Liver (tissue), 9 donors: Measurements from ENCODE around the gene ZSCAN10. TPM values are rescaled to one million over a fixed set of nuclear protein-coding genes. Genes with fewer than 3 reads are reported as not detected.

Experiments used
- DNase-seq: peaks from one replicate; pipeline ENCODE4 v3.0.0-alpha.2; 2017; ENCODE audit warnings: low spot score
- H3K27ac ChIP-seq, 2 donors: one replicate each; pipeline ENCODE4 v1.7.0; 2013; ENCODE audit warnings: inconsistent platforms in 2 of 2, low read length in 2 of 2, control low read depth in 1 of 2, low read depth in 1 of 2, mild to moderate bottlenecking in 1 of 2
- H3K27me3 ChIP-seq, 4 donors: one replicate each; pipeline versions ENCODE4 v1.6.1 to v1.7.0; 2013; ENCODE audit warnings: low read length in 3 of 4, inconsistent platforms in 1 of 4, mild to moderate bottlenecking in 1 of 4, moderate library complexity in 1 of 4; ENCODE audit not compliant: control insufficient read depth in 4 of 4, insufficient read depth in 4 of 4
- H3K36me3 ChIP-seq, 4 donors: one replicate each; pipeline versions ENCODE4 v1.6.1 to v1.7.0; 2013; ENCODE audit warnings: low read length in 3 of 4, mild to moderate bottlenecking in 3 of 4, low read depth in 1 of 4, moderate library complexity in 1 of 4; ENCODE audit not compliant: control insufficient read depth in 4 of 4, insufficient read depth in 3 of 4
- H3K4me1 ChIP-seq, 4 donors: one replicate each; pipeline versions ENCODE4 v1.6.1 to v1.7.0; 2013; ENCODE audit warnings: low read length in 3 of 4, mild to moderate bottlenecking in 3 of 4, moderate library complexity in 1 of 4; ENCODE audit not compliant: control insufficient read depth in 4 of 4, insufficient read depth in 4 of 4
- H3K4me3 ChIP-seq, 3 donors: one replicate each; pipeline versions ENCODE4 v1.6.1 to v1.7.0; 2013; ENCODE audit warnings: low read length in 3 of 3, control low read depth in 1 of 3, low read depth in 1 of 3, mild to moderate bottlenecking in 1 of 3
- H3K9ac ChIP-seq, 2 donors: one replicate each; pipeline ENCODE4 v1.7.0; 2013; ENCODE audit warnings: low read length in 2 of 2, mild to moderate bottlenecking in 2 of 2, moderate library complexity in 2 of 2, control low read depth in 1 of 2, low read depth in 1 of 2
- H3K9me3 ChIP-seq, 4 donors: one replicate each; pipeline versions ENCODE4 v1.6.1 to v1.7.0; 2013; ENCODE audit warnings: low read length in 3 of 4; ENCODE audit not compliant: control insufficient read depth in 4 of 4
- CTCF ChIP-seq: fragments of 150-350 bp; IDR thresholded peaks from 2 replicates; pipeline ENCODE4 v1.5.1; 2017; ENCODE audit warnings: improper control_type of control experiment, low read depth, low read length; ENCODE audit not compliant: missing input control
- FOXA1 ChIP-seq: IDR thresholded peaks from 2 replicates; pipeline ENCODE4 v1.6.1; 2016; ENCODE audit warnings: antibody characterized with exemption
- GABPA ChIP-seq, 2 donors: IDR thresholded peaks in 1 of 2; conservative IDR thresholded peaks in 1 of 2; 2 replicates each; pipeline ENCODE4 v1.6.1; 2016; ENCODE audit warnings: antibody characterized with exemption in 2 of 2, mild to moderate bottlenecking in 1 of 2, moderate library complexity in 1 of 2
- HNF4A ChIP-seq, 2 donors: conservative IDR thresholded peaks; 2 replicates each; pipeline ENCODE4 v1.6.1; 2016; ENCODE audit warnings: antibody characterized with exemption in 2 of 2, mild to moderate bottlenecking in 2 of 2
- JUND ChIP-seq, 2 donors: IDR thresholded peaks; 2 replicates each; pipeline ENCODE4 v1.6.1; 2016; ENCODE audit warnings: antibody characterized with exemption in 2 of 2
- MAX ChIP-seq: IDR thresholded peaks from 2 replicates; pipeline ENCODE4 v1.6.1; 2016; ENCODE audit warnings: antibody characterized with exemption
- NR2F2 ChIP-seq: IDR thresholded peaks from 2 replicates; pipeline ENCODE4 v1.6.1; 2016; ENCODE audit warnings: antibody characterized with exemption
- RAD21 ChIP-seq, 2 donors: IDR thresholded peaks; 2 replicates each; pipeline ENCODE4 v1.6.1; 2016; ENCODE audit warnings: antibody characterized with exemption in 2 of 2, mild to moderate bottlenecking in 2 of 2
- RXRA ChIP-seq, 2 donors: IDR thresholded peaks; 2 replicates each; pipeline ENCODE4 v1.6.1; 2017 to 2018; ENCODE audit warnings: antibody characterized with exemption in 2 of 2, mild to moderate bottlenecking in 1 of 2
- SP1 ChIP-seq: IDR thresholded peaks from 2 replicates; pipeline ENCODE4 v1.6.1; 2018; ENCODE audit warnings: antibody characterized with exemption, mild to moderate bottlenecking
- TAF1 ChIP-seq: conservative IDR thresholded peaks from 2 replicates; pipeline ENCODE4 v1.6.1; 2016; ENCODE audit warnings: antibody characterized with exemption, mild to moderate bottlenecking
- ZBTB33 ChIP-seq: IDR thresholded peaks from 2 replicates; pipeline ENCODE4 v1.6.1; 2016; ENCODE audit warnings: antibody characterized with exemption
- WGBS: extraction: QIAGEN DNeasy Blood & Tissue Kit; methylation state at CpG from one replicate; pipeline ENCODE4 v1.1.7; 2013; 5-methylcytosine and 5-hydroxymethylcytosine counted together
- polyA plus RNA-seq, 2 donors: library from polyadenylated mRNA; stranded (reverse) in 1 of 2; unstranded in 1 of 2; fragments of 200-250 nt in 1 of 2; fragments of >200 nt in 1 of 2; fragmentation: Nextera tagmentation in 1 of 2; extraction: Ambion mirVana in 1 of 2; gene quantifications; one replicate each; pipeline versions ENCODE4 v1.2.1 to v1.2.3, GENCODE V29; 2013 to 2015
- total RNA-seq, 2 donors: library from RNA; depleted of rRNA; stranded (reverse); fragments of >200 nt; gene quantifications; one replicate each; pipeline ENCODE4 v1.2.3, GENCODE V29; 2014
- donor health status: healthy.
- donor health status: healthy.
- donor health status: healthy.
- donor health status: healthy.
- donor health status: healthy.

Gene ZSCAN10
- total and polyA plus RNA-seq, 4 donors = not detected

GRCh38 chr16:3097266-3097665, 1.8 kb downstream of the ZSCAN10 start:
- no peak for DNase-seq
- Histone ChIP-seq H3K27me3 (no peaks in the 10 kb centered on the region), H3K9me3 (no peaks in the 10 kb centered on the region), H3K4me1 (peaks cover 0 to 16% (median 7%) of the 10 kb centered on the region in 4 donors), H3K9ac (no peak overlapping the region), H3K4me3 (no peak overlapping the region), H3K36me3 (no peaks in the 10 kb centered on the region), H3K27ac (no peak overlapping the region)
- WGBS = 61% methylated on average over 8 of the region's 8 CpGs
- TF ChIP-seq GABPA (IDR thresholded peaks at IDR 0.05 in 1 of 2, conservative IDR thresholded peaks at IDR 0.05 in 1 of 2) = no peak

- no peak overlapping the region for H3K4me3 ChIP-seq
- WGBS = 84% methylated on average over 6 of the region's 6 CpGs
- TF ChIP-seq RXRA (IDR thresholded peaks at IDR 0.05) = no peak
- no peak for TF ChIP-seq ZBTB33
- TF ChIP-seq TAF1 = no peak
- TF ChIP-seq RAD21 (IDR thresholded peaks at IDR 0.05) = no peak
- no peak for TF ChIP-seq FOXA1
- TF ChIP-seq SP1 = no peak
- TF ChIP-seq NR2F2 = no peak
- TF ChIP-seq JUND (IDR thresholded peaks at IDR 0.05) = no peak
- TF ChIP-seq CTCF = no peak
- no peak for TF ChIP-seq MAX
- H3K27ac ChIP-seq = no peak overlapping the region
- no peak for DNase-seq
- no peaks in the 10 kb centered on the region for H3K9me3 ChIP-seq
- H3K36me3 ChIP-seq = no peaks in the 10 kb centered on the region
- no peak overlapping the region for H3K9ac ChIP-seq
- no peaks in the 10 kb centered on the region for H3K27me3 ChIP-seq
- H3K4me1 ChIP-seq = peaks cover 0 to 16% (median 7%) of the 10 kb centered on the region in 4 donors
These were observed 2.7 kb downstream of the ZSCAN10 start for GRCh38 chr16:3096362-3096761.

- WGBS = 49% methylated on average over 4 of the region's 4 CpGs
- H3K9me3 ChIP-seq = no peaks in the 10 kb centered on the region
- no peak overlapping the region for H3K9ac ChIP-seq
- H3K27me3 ChIP-seq = no peaks in the 10 kb centered on the region
- TF ChIP-seq HNF4A (conservative IDR thresholded peaks at IDR 0.05) = no peak
- TF ChIP-seq RAD21 (IDR thresholded peaks at IDR 0.05) = peak; percentile 27 to 52
- H3K4me3 ChIP-seq = no peak overlapping the region
- no peaks in the 10 kb centered on the region for H3K36me3 ChIP-seq
- H3K4me1 ChIP-seq = peaks cover 0 to 16% (median 7%) of the 10 kb centered on the region in 4 donors
- no peak overlapping the region for H3K27ac ChIP-seq
- no peak for DNase-seq
These were observed 3.2 kb downstream of the ZSCAN10 start for GRCh38 chr16:3095869-3096268.
